Panc1 (cell line): Measurements from ENCODE around the gene IGSF21. TPM values are rescaled to one million over a fixed set of nuclear protein-coding genes. Genes with fewer than 3 reads are reported as not detected.

Experiments
- ATAC-seq: fragments of 200-7000 bp; cut with Tn5 transposase; 2 replicates; pipeline ENCODE4 v1.9.1; 2020; ENCODE audit warnings: mild to moderate bottlenecking, moderate library complexity
- BruUV-seq: library from RNA; stranded (reverse); fragments of 400-500 nt; replicated peaks from 2 replicates; lab custom pipeline; 2021; lab: Mats Ljungman, UMichigan
- CTCF ChIA-PET: fragments of 300-600 bp; sonication (Branson Sonifier 250); formaldehyde crosslinking; loops from one replicate; lab custom pipeline; 2022; ENCODE audit warnings: antibody characterized with exemption; lab: Charles Lee
- POLR2A ChIA-PET: fragments of 300-600 bp; sonication (Branson Sonifier 250); formaldehyde crosslinking; loops from one replicate; lab custom pipeline; 2022; ENCODE audit warnings: antibody characterized with exemption; lab: Charles Lee
- DNase-seq: peaks from one replicate; pipeline ENCODE4 v3.0.0-alpha.2; 2010; ENCODE audit warnings: low read depth, low spot score
- H3K27ac ChIP-seq: 2 replicates; pipeline ENCODE4 v1.5.1; 2011; ENCODE audit warnings: mild to moderate bottlenecking, low read length, inconsistent platforms
- H3K27me3 ChIP-seq: fragments of 200-500 bp; sonication (Bioruptor generic); 2 replicates; pipeline ENCODE4 v1.6.0; 2014; ENCODE audit warnings: low read length, inconsistent platforms; ENCODE audit not compliant: control insufficient read depth, insufficient read depth
- H3K36me3 ChIP-seq: fragments of 200-500 bp; sonication (Bioruptor generic); 2 replicates; pipeline ENCODE4 v1.5.1; 2014; ENCODE audit warnings: inconsistent platforms, mild to moderate bottlenecking, low read length, moderate library complexity; ENCODE audit not compliant: control insufficient read depth, insufficient read depth
- H3K4me1 ChIP-seq: 2 replicates; pipeline ENCODE4 v1.5.1; 2011; ENCODE audit warnings: inconsistent platforms, mild to moderate bottlenecking, low read length, moderate library complexity; ENCODE audit not compliant: control insufficient read depth, insufficient read depth
- H3K4me3 ChIP-seq, 2 experiments: 2 replicates each; pipeline ENCODE4 v1.5.1; 2011 to 2012; ENCODE audit warnings: low read depth in 2 of 2, low read length in 2 of 2, mild to moderate bottlenecking in 2 of 2, inconsistent platforms in 1 of 2, moderate library complexity in 1 of 2
- H3K9me3 ChIP-seq: fragments of 200-500 bp; sonication (Bioruptor generic); 2 replicates; pipeline ENCODE4 v1.5.1; 2014; ENCODE audit warnings: low read depth, mild to moderate bottlenecking, inconsistent platforms, low read length, moderate library complexity; ENCODE audit not compliant: control insufficient read depth, insufficient read depth
- CTCF ChIP-seq: fragments of 450-650 bp; IDR thresholded peaks from 2 replicates; pipeline ENCODE4 v1.5.1; 2017; ENCODE audit warnings: mild to moderate bottlenecking
- POLR2AphosphoS5 ChIP-seq: IDR thresholded peaks from 2 replicates; pipeline ENCODE4 v1.6.1; 2012; ENCODE audit warnings: mild to moderate bottlenecking, low read depth, low read length, moderate library complexity
- REST ChIP-seq, 2 experiments: IDR thresholded peaks; 2 replicates each; pipeline ENCODE4 v1.6.1; 2011 to 2012; ENCODE audit warnings: low read depth in 2 of 2, control low read depth in 1 of 2, low read length in 1 of 2, mild to moderate bottlenecking in 1 of 2, moderate library complexity in 1 of 2; ENCODE audit not compliant: insufficient read depth in 1 of 2
- SIN3A ChIP-seq: IDR thresholded peaks from 2 replicates; pipeline ENCODE4 v1.6.1; 2012; ENCODE audit warnings: low read depth, mild to moderate bottlenecking, low read length, moderate library complexity, borderline replicate concordance; ENCODE audit not compliant: insufficient read depth
- TCF7L2 ChIP-seq: IDR thresholded peaks from 2 replicates; pipeline ENCODE4 v1.6.1; 2011; ENCODE audit warnings: mild to moderate bottlenecking, low read depth, low read length, inconsistent platforms
- in situ Hi-C: cut with HindIII; loops from 2 replicates; pipeline ENCODE4 v1.10.0; 2016; ENCODE audit warnings: low sequenced_read_pairs, low pct_unique_long_range_greater_than_20kb
- intact Hi-C: fragments of 100-400 bp; cut with micrococcal nuclease; formaldehyde crosslinking; loops from one replicate; pipeline ENCODE4 v1.10.0; 2022; ENCODE audit not compliant: unreplicated experiment
- total RNA-seq: library from RNA; stranded (reverse); gene quantifications from one replicate; pipeline ENCODE4 v1.2.1, GENCODE V29; 2021; ENCODE audit not compliant: unreplicated experiment

IGSF21 gene
- total RNA-seq, 1 experiment from 2014 or later, result not detected

DNA sequence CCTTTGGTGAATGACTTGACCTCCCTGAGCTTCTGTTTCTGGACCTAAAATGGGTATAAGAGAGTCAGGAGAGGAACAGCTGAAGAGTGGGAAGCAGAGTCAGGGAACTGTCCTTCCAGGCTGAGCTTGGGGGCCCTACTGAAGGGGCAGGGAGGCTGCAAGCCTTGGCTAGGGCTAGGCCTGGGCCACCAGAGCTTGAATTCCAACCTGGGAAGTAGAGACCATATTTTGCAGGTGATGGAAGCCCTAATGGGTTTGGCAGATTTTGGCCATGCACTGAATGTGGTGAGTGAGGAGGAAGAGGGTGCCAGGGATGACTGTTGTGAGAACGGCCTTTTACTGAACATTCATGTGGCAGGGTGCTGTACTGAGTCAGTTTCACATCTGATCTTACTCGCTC lies 303.7 kb downstream of the IGSF21 start:
- ATAC-seq (no peak), DNase-seq (no peak)
- in situ Hi-C loops, result no loop called here
- no peak for TF ChIP-seq TCF7L2
- TF ChIP-seq REST (IDR thresholded peaks at IDR 0.05; ENCODE audit: insufficient read depth in 1 of 2, low read depth in 2 of 2, low read length in 1 of 2), result no peak
- no peak for TF ChIP-seq POLR2AphosphoS5
- TF ChIP-seq CTCF, result no peak
- TF ChIP-seq SIN3A, result no peak
- CTCF ChIA-PET, result no interaction called here
- BruUV-seq, result no TSS peak
- Histone ChIP-seq H3K27me3 (no peaks in the 10 kb centered on the region; the same call in 1 of the 2 replicates), H3K27ac (no peak overlapping the region), H3K9me3 (no peaks in the 10 kb centered on the region), H3K36me3 (no peaks in the 10 kb centered on the region), H3K4me3 (no peak overlapping the region), H3K4me1 (no peaks in the 10 kb centered on the region)
- intact Hi-C loops, result no loop called here
- POLR2A ChIA-PET, result no interaction called here

- no peaks in the 10 kb centered on the region for H3K36me3 ChIP-seq
- in situ Hi-C loops (no loop called here), intact Hi-C loops (no loop called here)
- TF ChIP-seq SIN3A (no peak), REST (IDR thresholded peaks at IDR 0.05; ENCODE audit: insufficient read depth in 1 of 2, low read depth in 2 of 2, low read length in 1 of 2) (no peak), POLR2AphosphoS5 (no peak), CTCF (no peak), TCF7L2 (no peak)
- H3K27ac ChIP-seq, result no peak overlapping the region
- BruUV-seq, result no TSS peak
- CTCF ChIA-PET, result no interaction called here
- no peaks in the 10 kb centered on the region for H3K9me3 ChIP-seq
- no peaks in the 10 kb centered on the region for H3K4me1 ChIP-seq
- H3K27me3 ChIP-seq, result no peaks in the 10 kb centered on the region; the same call in 1 of the 2 replicates
- POLR2A ChIA-PET, result interaction anchor here (0.6 kb wide), 1 partner anchor 13 kb away, joined by 5 read pairs; no protein-coding TSS in a partner anchor
- DNase-seq, result no peak
- ATAC-seq, result no peak
- no peak overlapping the region for H3K4me3 ChIP-seq
These were observed 304.4 kb downstream of the IGSF21 start for GRCh38 chr1:18411820-18412641.
